Activated CD4-positive, CD25-positive, alpha-beta regulatory T cell (primary cell): ENCODE data around the gene FBXO17.
"Not testable (repeated sequence)": the region's sequence is repeated elsewhere in the genome, so short reads cannot be mapped to it uniquely, and the experiment has no call there.

Experiments used
- DNase-seq, 4 experiments: peaks; one replicate each; lab custom pipeline; 2025; lab: John Stamatoyannopoulos, UW

The FBXO17 gene

DNA sequence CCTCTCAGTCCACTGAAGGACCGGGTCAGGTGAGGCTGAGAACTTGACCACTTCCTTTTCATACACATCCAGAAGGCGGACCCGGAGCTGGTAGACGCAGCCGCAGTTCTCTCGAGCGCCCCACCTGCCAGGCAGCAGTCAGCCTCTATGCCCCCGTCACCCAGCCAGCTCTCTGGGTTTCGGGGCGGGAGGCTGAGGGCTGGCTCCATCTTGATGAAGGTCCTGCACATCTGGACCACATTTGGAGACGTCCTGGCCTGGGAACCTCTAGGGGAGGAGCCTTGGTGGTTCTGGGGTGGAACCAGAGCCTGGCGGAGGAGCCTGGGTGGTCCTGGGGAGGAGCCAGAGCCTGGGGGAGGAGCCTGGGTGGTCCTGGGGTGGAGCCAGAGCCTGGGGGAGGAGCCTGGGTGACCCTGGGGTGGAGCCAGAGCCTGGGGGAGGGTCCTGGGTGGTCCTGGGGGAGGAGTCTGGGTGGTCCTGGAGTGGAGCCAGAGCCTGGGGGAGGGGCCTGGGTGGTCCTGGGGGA, 30.5 kb downstream of the FBXO17 start:
- DNase-seq, result no peak

DNA sequence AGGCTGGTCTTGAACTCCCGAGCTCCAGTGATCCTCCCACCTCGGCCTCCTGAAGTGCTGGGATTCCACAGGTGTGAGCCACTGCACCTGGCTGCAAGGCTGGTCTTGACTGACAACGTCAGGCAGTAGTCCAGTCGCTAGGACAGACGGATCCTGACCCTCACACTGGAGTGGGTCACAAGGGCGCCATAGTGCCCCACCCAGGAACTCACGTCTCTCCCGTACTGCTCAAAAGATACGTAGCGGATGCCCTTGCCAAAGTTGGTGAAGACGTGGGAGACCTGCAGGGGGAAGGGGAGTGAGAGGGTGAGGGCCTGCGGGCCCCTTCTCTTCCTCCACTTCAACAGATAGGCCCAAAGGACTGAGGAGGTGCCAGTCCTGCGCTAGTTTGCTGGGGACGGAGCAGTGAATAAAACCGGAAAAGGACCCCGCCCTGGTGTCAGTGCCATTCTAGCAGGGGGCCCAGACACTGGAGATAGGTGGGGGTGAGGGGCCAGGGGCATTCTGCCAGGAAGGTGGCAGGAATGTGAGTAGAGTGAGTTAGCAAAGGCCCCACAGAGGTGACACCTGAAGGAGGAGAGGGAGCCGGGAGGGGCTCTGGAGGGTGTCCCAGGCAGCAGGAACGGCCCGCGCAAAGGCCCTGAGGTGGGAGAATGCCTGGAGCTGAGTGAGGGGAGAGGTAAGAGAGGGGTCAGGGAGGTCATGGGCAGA, 32.9 kb downstream of the FBXO17 start:
- no peak for DNase-seq

DNA sequence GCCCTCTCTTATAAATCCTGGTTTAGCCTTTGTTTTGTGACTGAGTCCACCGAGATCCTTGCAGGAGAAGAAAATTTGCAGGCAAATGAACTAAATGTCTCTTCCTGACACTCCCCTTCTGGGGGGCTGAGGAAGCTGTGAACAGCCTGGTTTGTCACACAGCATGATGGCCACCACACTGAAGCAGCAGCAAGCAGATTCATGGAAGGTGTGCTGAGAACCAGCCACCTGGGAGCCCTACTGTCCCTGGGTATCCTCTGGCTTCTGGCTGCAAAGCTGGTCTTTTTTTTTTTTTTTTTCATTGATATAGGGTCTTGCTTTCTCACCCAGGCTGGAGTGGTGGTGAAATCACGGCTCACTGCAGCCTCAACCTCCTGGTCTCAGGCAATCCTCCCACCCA, 33.6 kb downstream of the FBXO17 start:
- no peak for DNase-seq

DNA sequence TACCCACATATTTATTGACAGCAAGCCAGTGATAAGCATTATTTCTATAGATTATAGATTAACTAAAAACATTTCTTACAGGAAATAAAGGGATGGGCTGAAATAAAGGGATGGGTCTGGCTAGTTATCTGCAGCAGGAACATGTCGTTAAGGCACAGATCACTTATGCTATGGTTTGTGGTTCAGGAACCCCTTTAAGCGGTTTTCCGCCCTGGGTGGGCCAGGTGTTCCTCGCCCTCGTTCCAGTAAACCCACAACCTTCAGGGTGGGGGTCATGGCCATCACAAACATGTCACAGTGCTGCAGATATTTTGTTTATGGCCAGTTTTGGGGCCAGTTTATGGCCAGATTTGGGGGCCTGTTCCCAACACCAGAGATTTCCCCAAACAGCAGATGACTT, 34.1 kb downstream of the FBXO17 start:
- DNase-seq, result not testable (repeated sequence)

DNA sequence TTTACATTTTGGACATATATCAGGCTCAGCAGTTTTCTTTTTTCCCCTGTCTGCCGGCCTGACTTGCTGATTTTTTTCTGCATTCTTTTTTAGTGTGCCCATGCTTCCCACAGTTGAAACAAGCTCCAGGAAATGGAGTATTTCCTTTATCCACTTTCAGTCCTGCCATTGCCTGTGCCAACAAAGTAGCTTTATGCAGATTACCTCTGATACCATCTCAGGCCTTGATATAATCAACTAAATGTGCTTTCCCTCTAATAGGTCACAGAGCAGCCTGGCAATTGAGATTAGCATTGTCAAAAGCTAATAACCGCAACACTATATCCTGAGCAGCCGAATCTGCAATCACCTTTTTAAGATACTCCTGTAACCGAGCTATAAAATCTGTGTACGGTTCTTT, 35.6 kb downstream of the FBXO17 start:
- no peak for DNase-seq

DNA sequence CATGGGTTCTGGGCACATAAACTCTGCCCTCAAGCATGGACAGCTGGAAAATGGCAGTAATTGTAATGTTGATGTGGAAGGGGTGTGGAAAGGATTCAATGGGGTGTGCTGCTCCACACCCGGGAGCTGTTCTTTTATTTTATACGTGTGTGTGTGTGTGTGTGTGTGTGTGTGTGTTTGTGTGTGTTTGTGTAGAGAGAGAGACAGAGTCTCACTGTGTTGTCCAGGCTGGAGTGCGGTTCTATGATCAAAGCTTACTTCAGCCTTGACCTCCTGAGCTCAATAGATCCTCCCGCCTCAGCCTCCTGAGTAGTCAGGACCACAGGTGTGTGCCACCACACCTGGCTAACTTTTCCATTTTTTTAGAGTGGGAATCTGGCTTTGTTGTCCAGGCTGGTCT, 42.0 kb downstream of the FBXO17 start:
- DNase-seq, result no peak

DNA sequence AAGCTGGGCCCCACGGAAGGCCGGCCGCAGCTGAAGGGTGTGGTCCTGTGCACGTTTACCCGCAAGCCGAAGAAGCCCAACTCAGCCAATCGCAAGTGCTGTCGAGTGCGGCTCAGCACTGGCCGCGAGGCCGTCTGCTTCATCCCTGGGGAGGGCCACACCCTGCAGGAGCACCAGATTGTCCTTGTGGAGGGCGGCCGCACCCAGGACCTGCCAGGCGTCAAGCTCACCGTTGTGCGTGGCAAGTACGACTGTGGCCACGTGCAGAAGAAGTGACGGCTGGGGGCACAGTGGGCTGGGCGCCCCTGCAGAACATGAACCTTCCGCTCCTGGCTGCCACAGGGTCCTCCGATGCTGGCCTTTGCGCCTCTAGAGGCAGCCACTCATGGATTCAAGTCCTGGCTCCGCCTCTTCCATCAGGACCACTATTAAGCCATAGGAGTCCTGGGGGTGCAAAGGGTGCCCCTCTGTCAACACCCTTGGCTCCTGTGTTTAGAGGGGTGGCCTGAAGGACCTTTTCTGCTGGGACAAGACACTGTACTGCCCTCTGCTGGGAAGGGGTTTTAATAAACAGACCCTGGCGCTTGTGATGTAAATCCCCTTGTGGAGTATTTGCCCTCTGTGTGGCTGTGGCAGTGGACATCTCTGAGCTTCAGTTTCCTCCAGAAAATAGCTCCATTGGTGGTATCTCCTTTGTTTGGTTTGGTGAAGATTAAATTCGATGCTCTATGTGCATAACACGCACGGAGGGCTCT, 42.9 kb downstream of the FBXO17 start:
- DNase-seq, result peak in 1 of 4 experiments; percentile 13

DNA sequence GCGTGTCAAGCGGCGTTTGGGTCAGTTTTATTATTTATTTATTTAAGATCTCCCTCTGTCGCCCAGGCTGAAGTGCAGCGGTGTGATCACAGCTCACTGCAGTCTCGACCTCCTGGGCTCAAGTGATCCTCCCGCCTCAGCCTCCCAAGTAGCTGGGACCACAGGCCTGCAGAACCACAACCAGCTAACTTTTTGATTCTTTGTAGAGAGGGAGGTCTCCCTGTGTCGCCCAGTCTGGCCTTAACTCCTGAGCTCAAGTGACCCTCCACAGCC, 44.1 kb downstream of the FBXO17 start:
- no peak for DNase-seq

DNA sequence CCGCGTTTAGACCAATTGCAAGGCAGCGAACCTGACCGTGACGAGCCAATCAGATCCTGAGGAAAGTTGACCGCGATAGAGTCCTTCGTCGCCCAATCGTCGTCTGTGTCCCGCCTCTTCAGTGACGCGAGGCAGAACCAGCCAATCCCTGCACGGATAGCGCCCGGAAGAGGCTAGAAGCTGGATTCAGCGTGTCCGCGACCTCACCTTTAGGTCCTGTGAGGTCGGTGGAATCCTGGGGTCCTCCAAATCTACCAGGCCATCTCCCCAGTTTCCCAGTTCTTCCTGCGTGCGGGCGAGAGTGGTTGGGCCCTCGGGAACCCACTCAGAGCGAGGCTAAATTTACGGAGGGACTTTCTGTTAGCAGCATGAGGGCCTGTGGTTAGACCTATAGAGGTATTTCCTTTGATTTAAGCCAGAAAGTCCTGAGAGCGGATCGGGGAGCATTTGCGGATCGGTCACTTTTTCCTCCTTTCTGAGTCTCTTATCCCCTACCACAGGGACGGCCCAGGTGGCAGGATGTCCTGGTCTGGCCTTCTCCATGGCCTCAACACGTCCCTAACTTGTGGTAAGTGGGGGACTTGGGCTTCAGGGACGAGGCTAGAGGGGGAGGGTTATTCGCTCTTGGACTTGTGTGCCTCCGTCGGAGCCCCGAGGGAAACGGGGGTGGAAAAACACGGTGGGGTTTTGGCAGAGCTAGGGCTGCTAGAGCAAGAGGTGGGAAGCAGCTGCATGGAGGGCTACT, 44.6 kb downstream of the FBXO17 start, which contains the start of gene MRPS12:
Gene MRPS12, plus strand, starts transcription at position 169 of the 745 bp plus-strand sequence. Its CDS starts 351 bp downstream, at position 520.
- peak in 3 of 4 experiments; percentile 94 to 97 (median 95) for DNase-seq

DNA sequence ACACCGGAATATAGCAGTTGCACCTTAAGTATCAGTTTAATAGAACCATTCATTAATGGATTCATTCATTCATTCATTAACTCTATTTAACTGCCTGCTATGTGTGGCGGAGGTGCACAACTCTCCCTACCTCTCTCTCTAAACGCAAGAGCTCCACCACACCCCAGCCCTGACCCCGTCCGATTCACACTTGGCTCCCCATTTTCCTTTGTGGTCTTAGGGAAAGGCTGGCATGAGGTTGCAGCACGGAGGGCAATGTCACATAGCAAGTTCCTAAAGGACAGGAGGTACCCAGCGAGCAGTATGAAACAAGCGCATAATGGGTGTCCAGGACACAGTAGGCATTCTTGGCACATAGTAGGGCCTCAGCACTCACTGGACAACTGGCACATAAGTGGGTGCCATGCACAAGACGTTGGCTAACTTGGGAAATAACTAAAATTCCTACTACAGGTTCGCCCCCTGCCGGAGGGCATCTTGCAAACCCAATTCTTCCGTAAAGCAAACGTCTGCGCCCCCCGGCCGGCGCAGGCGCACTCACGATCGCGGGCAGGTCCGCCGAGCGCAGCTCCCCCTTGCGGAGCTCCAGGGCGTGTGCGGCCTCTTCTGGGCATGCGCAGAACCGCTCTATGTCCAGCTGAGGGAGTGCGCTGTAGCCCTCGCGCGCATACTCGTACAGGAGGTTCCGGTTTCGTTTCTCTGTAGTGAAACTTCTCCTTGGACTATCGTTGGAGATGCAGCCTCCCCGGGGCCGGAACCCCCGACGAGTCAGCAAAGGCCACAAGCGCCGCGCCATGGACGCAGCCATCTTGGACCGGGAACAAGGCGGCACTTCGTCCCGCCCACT, 45.4 kb downstream of the FBXO17 start, which contains the start of gene SARS2:
Gene SARS2, minus strand, starts transcription at position 835 of the 847 bp plus-strand sequence. Its CDS starts 27 bp downstream, at position 808.
- DNase-seq, result peak; percentile 92 to 98 (median 94)

DNA sequence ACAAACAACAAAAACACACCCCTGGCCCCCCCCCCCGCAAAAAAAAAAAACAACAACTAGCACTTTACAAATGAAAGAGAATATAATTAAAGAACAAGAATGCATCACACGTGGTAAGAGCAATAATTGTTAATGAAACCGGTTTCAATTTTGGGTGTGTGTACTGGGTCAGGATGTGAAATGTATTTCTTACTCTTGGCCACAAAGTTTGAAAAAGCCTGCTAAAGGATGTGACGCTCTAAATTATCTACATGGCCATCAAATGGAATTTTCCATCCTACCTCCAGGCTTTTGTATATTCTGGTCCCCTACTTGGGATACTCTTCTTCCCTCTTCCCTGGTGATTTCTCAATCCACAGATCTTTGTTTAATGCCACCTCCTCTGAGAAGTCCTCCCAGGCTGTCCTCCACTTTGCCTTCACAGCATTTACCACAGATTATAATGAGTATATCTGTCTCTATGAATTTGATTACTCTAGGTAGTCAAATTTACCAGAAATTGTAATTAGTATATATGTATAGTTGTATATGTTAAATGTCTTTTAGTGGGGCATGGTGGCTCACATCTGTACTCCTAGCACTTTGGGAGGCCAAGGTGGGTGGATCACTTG, 47.0 kb downstream of the FBXO17 start:
- no peak for DNase-seq

DNA sequence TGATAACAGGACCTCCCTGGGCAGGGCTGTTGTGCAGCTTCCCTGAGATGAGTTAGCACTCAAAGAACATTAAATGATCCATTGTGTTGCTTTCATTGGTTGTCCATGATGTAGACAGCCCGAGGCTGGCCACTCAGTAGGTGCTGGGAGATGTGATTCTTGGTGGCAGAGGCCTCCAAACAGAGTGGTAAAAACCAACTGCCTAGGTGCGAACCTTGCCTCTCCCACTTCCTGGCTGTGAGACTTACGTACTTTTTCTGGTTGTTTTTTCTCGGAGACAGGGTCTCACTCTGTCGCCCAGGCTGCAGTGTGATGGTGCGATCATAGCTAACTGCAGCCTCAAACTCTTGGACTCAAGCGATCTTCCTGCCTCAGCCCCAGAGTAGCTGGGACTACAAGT, 51.2 kb downstream of the FBXO17 start:
- no peak for DNase-seq

DNA sequence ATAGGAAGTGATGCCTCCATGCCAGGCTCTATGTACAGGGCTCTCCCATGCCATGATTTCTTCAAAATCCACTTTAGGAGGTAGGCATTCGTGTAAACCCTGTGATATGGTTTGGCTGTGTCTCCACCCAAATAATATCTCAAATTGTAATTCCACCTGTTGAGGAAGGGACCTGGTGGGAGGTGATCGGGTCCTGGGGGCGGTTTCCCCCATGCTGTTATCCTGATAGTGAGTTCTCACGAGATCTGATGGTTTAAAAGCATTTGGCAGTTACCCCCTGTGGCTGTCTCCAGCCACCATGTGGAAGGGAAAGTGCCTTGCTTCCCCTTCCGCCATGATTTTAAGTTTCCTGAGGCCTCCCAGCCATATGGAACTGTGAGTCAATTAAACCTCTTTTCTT, 53.1 kb downstream of the FBXO17 start:
- no peak for DNase-seq

DNA sequence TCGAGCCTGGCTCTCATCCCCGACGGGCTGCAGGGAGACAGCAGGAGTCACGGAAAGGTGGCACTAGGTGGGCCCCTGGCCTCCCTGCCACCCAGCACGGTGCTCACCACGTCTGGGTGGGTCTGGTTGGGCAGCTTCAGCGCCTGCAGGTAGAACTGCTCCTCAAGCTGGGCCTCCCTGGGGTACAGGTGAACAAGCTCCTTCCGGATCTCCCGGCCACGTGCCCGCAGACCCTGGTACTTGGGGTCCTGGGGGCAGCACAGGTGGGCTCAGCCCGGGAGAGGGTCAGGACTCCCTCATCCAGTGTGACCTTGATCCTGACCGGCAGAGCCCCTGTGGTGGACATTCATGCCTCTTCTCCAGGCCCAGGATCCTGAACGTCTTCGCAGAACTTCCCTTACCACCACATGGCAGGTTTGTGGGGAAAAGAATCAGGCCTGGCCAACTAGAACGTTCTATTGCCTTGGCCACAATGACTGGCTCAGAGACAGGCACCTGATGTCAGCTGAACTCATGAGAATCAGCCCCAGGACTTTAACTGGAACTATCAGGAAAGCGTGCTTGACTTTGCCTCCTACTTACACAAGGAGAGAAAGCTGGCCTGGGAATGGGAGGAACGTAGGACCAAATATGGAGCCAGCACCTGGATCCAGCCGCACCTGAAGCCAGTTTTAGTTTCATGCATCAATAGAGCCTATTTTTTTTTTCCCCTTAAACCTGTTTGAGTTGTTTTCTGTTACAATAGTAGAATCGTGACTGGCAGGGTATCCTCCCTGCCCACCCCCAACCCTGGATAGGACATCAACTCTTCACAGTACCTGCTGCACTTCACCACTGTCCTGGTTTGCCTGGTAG, 53.9 kb downstream of the FBXO17 start:
- DNase-seq, result no peak

DNA sequence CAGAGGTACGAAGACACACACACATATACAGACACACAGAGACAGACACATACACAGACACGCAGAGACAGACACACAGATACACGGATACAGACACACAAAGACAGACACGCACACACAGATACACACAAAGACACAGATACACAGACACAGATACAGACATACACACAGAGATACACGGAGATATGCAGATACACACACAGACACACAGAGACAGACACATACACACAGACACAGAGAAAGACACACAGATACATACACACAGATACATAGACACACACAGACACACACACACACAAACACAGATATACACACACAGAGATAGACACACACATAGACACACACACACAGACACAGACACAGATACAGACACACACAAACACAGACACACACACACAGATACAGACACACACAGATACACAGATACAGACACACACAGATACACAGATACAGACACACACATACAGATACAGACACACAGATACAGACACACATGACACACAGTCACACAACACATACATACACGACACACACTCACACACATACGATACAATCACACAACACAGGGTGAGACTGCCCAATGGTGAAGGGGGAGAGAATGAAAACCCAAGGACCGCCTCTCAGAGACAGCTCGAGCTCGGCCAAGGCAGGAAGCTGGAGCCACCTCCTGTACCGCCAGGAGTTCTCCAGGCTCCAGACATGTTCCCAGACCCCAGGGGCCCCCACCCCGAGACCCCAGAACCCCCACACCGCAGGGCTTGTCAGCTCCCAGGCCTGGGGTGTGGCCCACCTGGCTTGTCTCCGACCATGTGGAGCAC, 54.7 kb downstream of the FBXO17 start:
- DNase-seq, result no peak

DNA sequence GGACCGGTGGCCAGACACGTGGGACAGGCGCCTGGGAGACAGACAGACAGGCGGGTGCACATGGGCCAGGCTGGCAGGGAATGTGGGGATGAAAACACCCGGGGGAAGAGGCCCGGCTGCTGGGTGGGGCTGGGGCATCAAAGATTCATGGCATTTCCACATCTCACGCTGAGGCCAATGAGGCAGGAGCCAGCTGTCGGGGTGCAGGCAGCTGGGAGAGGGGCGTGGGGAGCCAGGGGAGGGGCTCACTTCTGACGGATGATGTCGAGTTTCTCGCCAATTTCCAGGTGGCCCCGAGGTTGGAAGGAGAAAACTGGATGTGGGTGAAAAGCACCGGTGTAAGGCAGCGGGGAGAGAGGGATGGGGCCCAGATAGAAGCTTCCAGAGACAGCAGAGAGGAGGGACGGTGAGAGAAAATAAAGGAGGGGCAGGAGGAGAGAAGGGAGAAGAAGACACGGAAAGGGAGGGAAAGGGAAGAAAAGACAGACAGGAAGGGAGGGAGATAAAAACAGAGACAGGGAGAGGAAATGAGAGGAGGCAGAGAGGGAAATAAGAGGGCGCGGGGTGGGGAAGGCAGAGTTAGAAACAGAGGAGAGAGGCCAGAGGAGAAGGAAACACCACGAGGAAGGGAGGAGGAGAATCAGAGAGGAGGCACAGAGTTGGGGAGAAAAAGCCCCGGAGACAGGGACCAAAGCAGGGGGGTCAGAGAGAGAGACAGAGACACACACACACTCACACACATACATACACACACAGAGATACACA, 55.5 kb downstream of the FBXO17 start:
- no peak for DNase-seq

DNA sequence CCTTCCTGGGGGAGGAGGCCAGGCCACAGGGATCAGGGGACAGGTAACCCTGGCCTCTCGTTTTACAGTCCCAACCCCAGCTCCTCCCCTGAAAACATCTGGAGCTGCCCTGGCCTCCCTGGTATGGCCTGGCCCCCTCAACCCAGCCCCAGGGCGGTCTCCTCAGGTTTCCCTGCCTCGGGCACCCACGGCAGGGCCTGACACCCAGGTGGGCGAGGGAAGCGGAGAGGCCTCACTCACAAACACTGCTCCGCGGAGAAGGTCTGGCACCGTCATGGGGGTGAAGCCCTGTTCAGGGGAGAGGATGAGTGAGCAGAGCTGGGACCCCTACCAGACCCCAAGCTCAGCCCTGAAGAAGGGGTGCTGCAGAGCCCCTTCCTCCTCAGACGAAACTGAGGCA, 57.0 kb downstream of the FBXO17 start:
- no peak for DNase-seq

DNA sequence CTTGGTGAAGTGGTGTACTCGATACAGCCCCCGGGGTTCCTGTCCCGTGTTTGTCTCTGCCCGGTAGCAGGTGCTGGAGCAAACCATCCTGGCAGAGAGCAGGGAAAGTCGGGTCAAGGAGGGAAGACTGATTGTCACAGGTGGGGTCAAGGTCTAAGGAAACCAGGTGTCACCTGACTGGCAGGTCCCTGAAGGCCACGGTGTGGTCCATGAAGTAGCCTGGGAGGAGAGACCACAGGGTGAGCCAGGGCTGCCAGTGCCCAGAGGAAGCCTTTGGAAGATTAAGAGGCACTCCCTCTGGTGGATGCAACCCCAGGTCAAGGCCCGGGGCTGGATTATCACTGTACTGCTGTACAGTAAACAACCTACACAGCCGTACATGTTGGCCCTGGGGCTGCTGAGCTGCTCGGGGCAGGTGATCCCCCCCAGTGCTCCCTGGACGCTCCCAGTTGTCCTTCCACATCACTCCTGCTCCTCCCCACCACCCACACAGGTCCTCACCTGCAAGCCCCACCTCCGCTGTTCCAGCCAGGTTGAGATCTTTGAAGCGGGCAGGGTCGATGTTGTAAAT, 57.5 kb downstream of the FBXO17 start:
- DNase-seq, result no peak
